ENCODE results near the gene GLI3.

The GLI3 gene

GRCh38 chr7:42202601-42203000 lies 34.4 kb downstream of the GLI3 start:
- Histone ChIP-seq H3K4me1 (ENCODE audit: control insufficient read depth, insufficient read depth, low read length) (peaks cover 26% of the 10 kb centered on the region), H3K27ac (ENCODE audit: insufficient read depth, low read depth, low read length, poor library complexity, severe bottlenecking) (no peak overlapping the region), H3K4me3 (ENCODE audit: insufficient read depth, low read depth, low read length) (no peak overlapping the region), H3K9me3 (ENCODE audit: control insufficient read depth, low read length) (no peaks in the 10 kb centered on the region), H3K27me3 (ENCODE audit: control insufficient read depth, insufficient read depth, low read length, poor library complexity, severe bottlenecking) (no peaks in the 10 kb centered on the region), H3K36me3 (ENCODE audit: control insufficient read depth, insufficient read depth, low read length) (peaks cover 20% of the 10 kb centered on the region)
- 92% methylated on average over 4 of the region's 4 CpGs for WGBS, 2 experiments

GRCh38 chr7:42198974-42199668 lies 37.9 kb downstream of the GLI3 start:
- no peaks in the 10 kb centered on the region for H3K27me3 ChIP-seq (ENCODE audit: control insufficient read depth, insufficient read depth, low read length, poor library complexity, severe bottlenecking)
- 86 to 90% methylated on average over 8 of the region's 8 CpGs for WGBS, 2 experiments
- no peak overlapping the region for H3K27ac ChIP-seq (ENCODE audit: insufficient read depth, low read depth, low read length, poor library complexity, severe bottlenecking)
- H3K4me1 ChIP-seq (ENCODE audit: control insufficient read depth, insufficient read depth, low read length), result peaks cover 45% of the 10 kb centered on the region
- H3K36me3 ChIP-seq (ENCODE audit: control insufficient read depth, insufficient read depth, low read length), result peaks cover 22% of the 10 kb centered on the region
- H3K9me3 ChIP-seq (ENCODE audit: control insufficient read depth, low read length), result no peaks in the 10 kb centered on the region
- H3K4me3 ChIP-seq (ENCODE audit: insufficient read depth, low read depth, low read length), result no peak overlapping the region

GRCh38 chr7:42198296-42198695 lies 38.7 kb downstream of the GLI3 start:
- Histone ChIP-seq H3K9me3 (ENCODE audit: control insufficient read depth, low read length) (no peaks in the 10 kb centered on the region), H3K36me3 (ENCODE audit: control insufficient read depth, insufficient read depth, low read length) (peaks cover 16% of the 10 kb centered on the region), H3K27ac (ENCODE audit: insufficient read depth, low read depth, low read length, poor library complexity, severe bottlenecking) (no peak overlapping the region), H3K27me3 (ENCODE audit: control insufficient read depth, insufficient read depth, low read length, poor library complexity, severe bottlenecking) (no peaks in the 10 kb centered on the region), H3K4me3 (ENCODE audit: insufficient read depth, low read depth, low read length) (no peak overlapping the region), H3K4me1 (ENCODE audit: control insufficient read depth, insufficient read depth, low read length) (peaks cover 49% of the 10 kb centered on the region)
- 86% methylated on average over 6 of the region's 6 CpGs for WGBS, 2 experiments

GRCh38 chr7:42197451-42197850 lies 39.6 kb downstream of the GLI3 start:
- H3K4me1 ChIP-seq (ENCODE audit: control insufficient read depth, insufficient read depth, low read length), result peaks cover 49% of the 10 kb centered on the region
- no peak overlapping the region for H3K27ac ChIP-seq (ENCODE audit: insufficient read depth, low read depth, low read length, poor library complexity, severe bottlenecking)
- no peak overlapping the region for H3K4me3 ChIP-seq (ENCODE audit: insufficient read depth, low read depth, low read length)
- 84 to 88% methylated on average over 12 of the region's 12 CpGs for WGBS, 2 experiments
- no peaks in the 10 kb centered on the region for H3K9me3 ChIP-seq (ENCODE audit: control insufficient read depth, low read length)
- H3K36me3 ChIP-seq (ENCODE audit: control insufficient read depth, insufficient read depth, low read length), result peaks cover 16% of the 10 kb centered on the region
- H3K27me3 ChIP-seq (ENCODE audit: control insufficient read depth, insufficient read depth, low read length, poor library complexity, severe bottlenecking), result no peaks in the 10 kb centered on the region

- H3K27ac ChIP-seq (ENCODE audit: insufficient read depth, low read depth, low read length, poor library complexity, severe bottlenecking), result no peak overlapping the region
- no peaks in the 10 kb centered on the region for H3K27me3 ChIP-seq (ENCODE audit: control insufficient read depth, insufficient read depth, low read length, poor library complexity, severe bottlenecking)
- peaks cover 41% of the 10 kb centered on the region for H3K4me1 ChIP-seq (ENCODE audit: control insufficient read depth, insufficient read depth, low read length)
- no peak overlapping the region for H3K4me3 ChIP-seq (ENCODE audit: insufficient read depth, low read depth, low read length)
- H3K36me3 ChIP-seq (ENCODE audit: control insufficient read depth, insufficient read depth, low read length), result peaks cover 13% of the 10 kb centered on the region
- WGBS, 2 experiments, result 90% methylated on average over 4 of the region's 4 CpGs
- H3K9me3 ChIP-seq (ENCODE audit: control insufficient read depth, low read length), result no peaks in the 10 kb centered on the region
These were observed 42.8 kb downstream of the GLI3 start for GRCh38 chr7:42194238-42194637.

GRCh38 chr7:42193471-42194129 lies 43.4 kb downstream of the GLI3 start:
- Histone ChIP-seq H3K4me3 (ENCODE audit: insufficient read depth, low read depth, low read length) (no peak overlapping the region), H3K36me3 (ENCODE audit: control insufficient read depth, insufficient read depth, low read length) (peaks cover 12% of the 10 kb centered on the region), H3K27ac (ENCODE audit: insufficient read depth, low read depth, low read length, poor library complexity, severe bottlenecking) (peak overlapping the region; percentile 47), H3K9me3 (ENCODE audit: control insufficient read depth, low read length) (no peaks in the 10 kb centered on the region), H3K27me3 (ENCODE audit: control insufficient read depth, insufficient read depth, low read length, poor library complexity, severe bottlenecking) (no peaks in the 10 kb centered on the region), H3K4me1 (ENCODE audit: control insufficient read depth, insufficient read depth, low read length) (peaks cover 36% of the 10 kb centered on the region)
- WGBS, 2 experiments, result 87 to 89% methylated on average over 8 of the region's 8 CpGs

- H3K27me3 ChIP-seq (ENCODE audit: control insufficient read depth, insufficient read depth, low read length, poor library complexity, severe bottlenecking), result no peaks in the 10 kb centered on the region
- WGBS, 2 experiments, result 7 to 11% methylated on average over 7 of the region's 7 CpGs
- H3K4me3 ChIP-seq (ENCODE audit: insufficient read depth, low read depth, low read length), result no peak overlapping the region
- H3K36me3 ChIP-seq (ENCODE audit: control insufficient read depth, insufficient read depth, low read length), result peaks cover 11% of the 10 kb centered on the region
- H3K4me1 ChIP-seq (ENCODE audit: control insufficient read depth, insufficient read depth, low read length), result peaks cover 32% of the 10 kb centered on the region
- no peaks in the 10 kb centered on the region for H3K9me3 ChIP-seq (ENCODE audit: control insufficient read depth, low read length)
- H3K27ac ChIP-seq (ENCODE audit: insufficient read depth, low read depth, low read length, poor library complexity, severe bottlenecking), result peak overlapping the region; percentile 65
These were observed 44.1 kb downstream of the GLI3 start for GRCh38 chr7:42192851-42193461.

- H3K4me1 ChIP-seq (ENCODE audit: control insufficient read depth, insufficient read depth, low read length), result peaks cover 23% of the 10 kb centered on the region
- WGBS, 2 experiments, result 83 to 90% methylated on average over 1 to 2 of the region's 3 CpGs
- H3K27me3 ChIP-seq (ENCODE audit: control insufficient read depth, insufficient read depth, low read length, poor library complexity, severe bottlenecking), result no peaks in the 10 kb centered on the region
- no peak overlapping the region for H3K27ac ChIP-seq (ENCODE audit: insufficient read depth, low read depth, low read length, poor library complexity, severe bottlenecking)
- H3K9me3 ChIP-seq (ENCODE audit: control insufficient read depth, low read length), result no peaks in the 10 kb centered on the region
- H3K36me3 ChIP-seq (ENCODE audit: control insufficient read depth, insufficient read depth, low read length), result peaks cover 6% of the 10 kb centered on the region
- no peak overlapping the region for H3K4me3 ChIP-seq (ENCODE audit: insufficient read depth, low read depth, low read length)
These were observed 44.9 kb downstream of the GLI3 start for GRCh38 chr7:42192066-42192465.

GRCh38 chr7:42189535-42189934 lies 47.5 kb downstream of the GLI3 start:
- Histone ChIP-seq H3K27me3 (ENCODE audit: control insufficient read depth, insufficient read depth, low read length, poor library complexity, severe bottlenecking) (no peaks in the 10 kb centered on the region), H3K36me3 (ENCODE audit: control insufficient read depth, insufficient read depth, low read length) (peaks cover 9% of the 10 kb centered on the region), H3K4me3 (ENCODE audit: insufficient read depth, low read depth, low read length) (no peak overlapping the region), H3K27ac (ENCODE audit: insufficient read depth, low read depth, low read length, poor library complexity, severe bottlenecking) (no peak overlapping the region), H3K9me3 (ENCODE audit: control insufficient read depth, low read length) (no peaks in the 10 kb centered on the region), H3K4me1 (ENCODE audit: control insufficient read depth, insufficient read depth, low read length) (peaks cover 17% of the 10 kb centered on the region)
- WGBS, 2 experiments, result 88 to 100% methylated on average over 1 of the region's 1 CpG

- H3K36me3 ChIP-seq (ENCODE audit: control insufficient read depth, insufficient read depth, low read length), result peaks cover 9% of the 10 kb centered on the region
- WGBS, 2 experiments, result 43 to 54% methylated on average over 5 of the region's 5 CpGs
- no peak overlapping the region for H3K27ac ChIP-seq (ENCODE audit: insufficient read depth, low read depth, low read length, poor library complexity, severe bottlenecking)
These were observed 50.9 kb downstream of the GLI3 start for GRCh38 chr7:42186151-42186550.

More at GRCh38 chr7:42186151-42186550, 50.9 kb downstream of the GLI3 start:
- H3K4me3 ChIP-seq (ENCODE audit: insufficient read depth, low read depth, low read length), result no peak overlapping the region
- peaks cover 17% of the 10 kb centered on the region for H3K4me1 ChIP-seq (ENCODE audit: control insufficient read depth, insufficient read depth, low read length)
- H3K27me3 ChIP-seq (ENCODE audit: control insufficient read depth, insufficient read depth, low read length, poor library complexity, severe bottlenecking), result no peaks in the 10 kb centered on the region
- no peaks in the 10 kb centered on the region for H3K9me3 ChIP-seq (ENCODE audit: control insufficient read depth, low read length)

Data from ectodermal cell (in vitro differentiated cells).